Right atrium auricular region (tissue), 2 donors: Measurements from ENCODE around the gene RGS5. TPM values are rescaled to one million over a fixed set of nuclear protein-coding genes. Genes with fewer than 3 reads are reported as not detected.

Source experiments
- DNase-seq: peaks from one replicate; pipeline ENCODE4 v3.0.0-alpha.2; 2019; ENCODE audit warnings: low spot score
- H3K27ac ChIP-seq, 2 donors: fragments of 200-600 bp; sonication (generic); 1 replicate in 1 of 2; 2 replicates in 1 of 2; pipeline ENCODE4 v1.5.1; 2016 to 2019
- H3K27me3 ChIP-seq, 2 donors: fragments of 200-600 bp; sonication (generic); one replicate each; pipeline versions ENCODE4 v1.5.1 to v1.6.0; 2017 to 2019
- H3K36me3 ChIP-seq: fragments of 200-600 bp; sonication (generic); one replicate; pipeline ENCODE4 v1.5.1; 2016
- H3K4me1 ChIP-seq, 2 donors: fragments of 200-600 bp; sonication (generic); one replicate each; pipeline versions ENCODE4 v1.5.1 to v1.6.0; 2017 to 2019
- H3K4me3 ChIP-seq, 2 donors: fragments of 200-600 bp; sonication (generic); 1 replicate in 1 of 2; 2 replicates in 1 of 2; pipeline ENCODE4 v1.5.1; 2017 to 2019; ENCODE audit warnings: mild to moderate bottlenecking in 1 of 2, moderate library complexity in 1 of 2
- H3K9me3 ChIP-seq, 2 donors: fragments of 200-600 bp; sonication (generic); one replicate each; pipeline ENCODE4 v1.5.1; 2019
- total RNA-seq, 2 donors: library from RNA; depleted of rRNA; stranded (reverse); fragments of >200 nt; gene quantifications; one replicate each; pipeline ENCODE4 v1.1.0, GENCODE V29; 2016
- TF ChIP-seq, protein P1 (sequence below), 2 donors: fragments of 200-600 bp; sonication (generic); IDR thresholded peaks; one replicate each; pipeline ENCODE4 v1.5.1; 2019; ENCODE audit warnings: antibody characterized with exemption in 2 of 2

Gene RGS5
- total RNA-seq, 2 donors from 2014 or later: 43.5 to 381 TPM

DNA sequence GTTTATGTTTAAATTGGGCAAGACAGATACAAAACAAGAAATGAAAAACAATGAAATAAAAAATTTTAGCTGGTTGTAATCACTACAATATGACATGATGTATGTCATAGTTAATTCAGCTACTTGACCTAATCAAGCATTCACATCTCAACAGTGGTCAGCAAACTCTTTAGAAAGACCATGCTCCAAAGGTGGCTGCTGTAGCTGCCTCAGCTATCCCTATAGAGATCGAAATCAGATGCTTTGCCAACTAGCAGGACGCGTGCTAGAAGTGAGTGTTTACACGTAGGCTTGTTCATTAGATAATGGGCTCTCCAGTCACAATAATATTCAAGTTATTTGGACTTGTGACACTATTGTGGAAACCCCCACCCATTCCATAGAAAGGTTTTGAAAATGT is 25.9 kb downstream of the RGS5 start:
- no peak overlapping the region for H3K4me3 ChIP-seq
- H3K27me3 ChIP-seq: no peaks in the 10 kb centered on the region
- no peaks in the 10 kb centered on the region for H3K36me3 ChIP-seq
- no peak overlapping the region for H3K27ac ChIP-seq
- TF ChIP-seq, protein P1, sequence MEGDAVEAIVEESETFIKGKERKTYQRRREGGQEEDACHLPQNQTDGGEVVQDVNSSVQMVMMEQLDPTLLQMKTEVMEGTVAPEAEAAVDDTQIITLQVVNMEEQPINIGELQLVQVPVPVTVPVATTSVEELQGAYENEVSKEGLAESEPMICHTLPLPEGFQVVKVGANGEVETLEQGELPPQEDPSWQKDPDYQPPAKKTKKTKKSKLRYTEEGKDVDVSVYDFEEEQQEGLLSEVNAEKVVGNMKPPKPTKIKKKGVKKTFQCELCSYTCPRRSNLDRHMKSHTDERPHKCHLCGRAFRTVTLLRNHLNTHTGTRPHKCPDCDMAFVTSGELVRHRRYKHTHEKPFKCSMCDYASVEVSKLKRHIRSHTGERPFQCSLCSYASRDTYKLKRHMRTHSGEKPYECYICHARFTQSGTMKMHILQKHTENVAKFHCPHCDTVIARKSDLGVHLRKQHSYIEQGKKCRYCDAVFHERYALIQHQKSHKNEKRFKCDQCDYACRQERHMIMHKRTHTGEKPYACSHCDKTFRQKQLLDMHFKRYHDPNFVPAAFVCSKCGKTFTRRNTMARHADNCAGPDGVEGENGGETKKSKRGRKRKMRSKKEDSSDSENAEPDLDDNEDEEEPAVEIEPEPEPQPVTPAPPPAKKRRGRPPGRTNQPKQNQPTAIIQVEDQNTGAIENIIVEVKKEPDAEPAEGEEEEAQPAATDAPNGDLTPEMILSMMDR (IDR thresholded peaks at IDR 0.05): no peak
- H3K4me1 ChIP-seq: peaks cover 0 to 4% of the 10 kb centered on the region in 2 donors
- DNase-seq: no peak
- no peaks in the 10 kb centered on the region for H3K9me3 ChIP-seq

DNA sequence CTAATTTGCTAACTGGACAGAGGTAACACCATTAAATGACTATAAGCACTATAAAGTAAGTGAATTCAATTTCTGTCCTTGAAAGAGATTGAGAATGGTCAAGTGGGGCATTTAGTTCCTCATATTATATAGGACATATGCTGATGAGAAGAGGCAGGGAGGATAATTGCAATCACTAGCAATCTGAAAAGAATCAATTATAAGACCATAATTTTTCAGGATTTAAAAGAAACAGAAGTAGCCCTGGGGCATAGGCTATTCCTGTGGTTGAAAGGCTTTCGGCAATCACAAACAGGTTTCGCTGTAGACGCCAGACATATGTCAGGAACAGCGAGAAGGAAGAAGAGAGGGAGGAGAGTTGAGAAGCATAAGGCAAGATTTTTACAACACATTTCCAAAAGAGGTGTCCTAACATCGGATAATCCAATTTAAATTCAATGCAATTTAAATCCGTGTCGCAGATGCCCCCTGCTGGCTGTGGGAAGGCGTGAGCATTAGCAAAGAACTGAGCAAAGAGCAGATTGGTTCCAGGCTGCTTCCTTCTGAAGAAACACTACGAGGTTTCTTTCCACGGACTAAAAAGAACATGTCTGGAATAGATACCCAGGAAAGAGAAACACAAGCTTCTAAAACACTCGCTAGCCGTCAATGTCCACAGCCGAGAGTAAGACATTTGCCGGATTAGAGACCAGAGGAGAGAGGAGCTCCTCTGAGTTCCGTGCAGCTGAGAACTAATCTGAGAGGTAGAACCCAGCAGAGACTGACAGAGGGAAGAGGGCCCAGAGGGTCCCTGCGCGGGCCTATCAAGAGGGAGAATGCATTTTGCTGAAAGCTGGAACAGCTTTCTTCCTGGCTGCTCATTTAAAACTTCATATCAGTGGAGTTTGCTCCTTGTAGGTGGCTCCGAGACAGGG is 27.9 kb downstream of the RGS5 start:
- TF ChIP-seq, protein P1 (IDR thresholded peaks at IDR 0.05): peak; percentile 60 to 88
- Histone ChIP-seq H3K4me1 (peaks cover 0 to 17% of the 10 kb centered on the region in 2 donors), H3K9me3 (no peaks in the 10 kb centered on the region), H3K4me3 (peak overlapping the region in 1 of 2 donors; percentile 22), H3K27ac (peak overlapping the region in 1 of 2 donors; percentile 12), H3K36me3 (no peaks in the 10 kb centered on the region), H3K27me3 (no peaks in the 10 kb centered on the region)
- peak; percentile 72 for DNase-seq

DNA sequence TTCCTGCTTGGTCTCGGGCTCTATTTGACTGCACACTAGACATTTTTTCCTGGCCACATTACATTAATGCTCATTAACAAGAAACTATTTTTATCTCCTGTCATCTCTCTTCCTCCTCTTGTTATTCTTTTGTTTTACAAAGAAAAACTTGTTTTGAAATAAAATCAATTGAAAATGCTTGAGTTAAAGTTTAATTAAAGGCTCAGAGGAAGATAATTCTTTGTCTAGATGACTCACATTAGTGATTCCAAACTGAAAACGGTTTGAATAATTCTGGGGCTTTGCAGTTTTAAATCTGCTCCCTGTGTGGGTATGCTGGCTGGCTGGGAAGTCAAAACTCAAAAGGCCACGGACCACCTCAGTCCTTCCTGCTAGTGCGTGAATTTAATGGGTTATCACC is 29.6 kb downstream of the RGS5 start:
- TF ChIP-seq, protein P1 (IDR thresholded peaks at IDR 0.05): no peak
- peak overlapping the region in 1 of 2 donors; percentile 32 for H3K27ac ChIP-seq
- no peak for DNase-seq
- no peaks in the 10 kb centered on the region for H3K9me3 ChIP-seq
- no peaks in the 10 kb centered on the region for H3K36me3 ChIP-seq
- H3K4me3 ChIP-seq: no peak overlapping the region
- no peaks in the 10 kb centered on the region for H3K27me3 ChIP-seq
- peaks cover 0 to 23% of the 10 kb centered on the region in 2 donors for H3K4me1 ChIP-seq

DNA sequence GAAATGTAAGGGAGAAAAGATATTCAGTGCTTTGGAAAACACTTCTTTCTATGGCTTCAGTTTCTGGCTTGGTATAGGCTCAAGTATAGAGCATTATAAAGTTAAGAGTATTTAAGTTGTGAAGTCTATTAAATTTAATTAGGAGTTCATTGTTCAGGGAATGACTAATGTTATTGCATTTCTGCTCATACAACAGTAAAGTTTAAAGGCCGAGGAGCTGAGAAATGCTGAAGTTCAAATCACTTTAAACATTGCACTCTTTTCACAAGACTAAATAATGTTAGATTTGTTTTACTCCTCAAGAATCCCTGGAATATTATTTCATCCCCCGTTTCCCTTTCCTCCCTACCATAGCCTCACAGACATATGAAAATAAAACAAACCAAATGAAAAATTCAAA is 30.1 kb downstream of the RGS5 start:
- peaks cover 0 to 28% of the 10 kb centered on the region in 2 donors for H3K4me1 ChIP-seq
- TF ChIP-seq, protein P1 (IDR thresholded peaks at IDR 0.05): no peak
- H3K9me3 ChIP-seq: no peaks in the 10 kb centered on the region
- no peak overlapping the region for H3K4me3 ChIP-seq
- H3K27me3 ChIP-seq: no peaks in the 10 kb centered on the region
- peak overlapping the region in 1 of 2 donors; percentile 32 for H3K27ac ChIP-seq
- H3K36me3 ChIP-seq: no peaks in the 10 kb centered on the region
- no peak for DNase-seq

DNA sequence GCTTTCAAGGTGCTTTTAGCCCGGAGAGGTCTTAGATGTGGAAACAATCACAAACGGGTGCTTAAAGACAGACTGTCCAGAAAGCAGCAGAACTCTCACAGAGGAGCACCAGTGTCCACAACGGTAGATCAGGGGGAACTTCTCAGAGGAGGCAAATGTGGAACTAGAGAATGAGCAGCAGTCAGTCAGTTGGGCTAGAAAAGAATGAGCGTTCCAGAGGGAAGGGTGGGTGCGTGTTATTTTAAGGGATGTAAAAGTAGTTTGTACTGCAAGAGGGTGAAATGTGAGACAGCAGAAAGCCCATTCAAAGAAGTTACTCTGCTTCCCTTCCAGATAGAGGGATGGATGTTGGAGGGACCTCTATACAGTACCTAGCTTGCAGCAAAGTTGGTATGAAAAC is 30.9 kb downstream of the RGS5 start:
- no peak for DNase-seq
- Histone ChIP-seq H3K9me3 (no peaks in the 10 kb centered on the region), H3K27me3 (no peaks in the 10 kb centered on the region), H3K4me1 (peaks cover 0 to 36% of the 10 kb centered on the region in 2 donors), H3K4me3 (no peak overlapping the region), H3K27ac (peak overlapping the region in 1 of 2 donors; percentile 1), H3K36me3 (no peaks in the 10 kb centered on the region)
- TF ChIP-seq, protein P1 (IDR thresholded peaks at IDR 0.05): no peak
